NCI-H1092 treated with DMSO at 0.1 percent for 48 hours (cell line): ENCODE results near the gene XCL2.
"Not testable (repeated sequence)": the region's sequence is repeated elsewhere in the genome, so short reads cannot be mapped to it uniquely, and the experiment has no call there.

ENCODE experiments used
- DNase-seq: peaks from one replicate; lab custom pipeline; 2025; lab: John Stamatoyannopoulos, UW

The XCL2 gene

GRCh38 chr1:168556647-168557046 is 12.8 kb upstream of the XCL2 start:
- DNase-seq: no peak

DNA sequence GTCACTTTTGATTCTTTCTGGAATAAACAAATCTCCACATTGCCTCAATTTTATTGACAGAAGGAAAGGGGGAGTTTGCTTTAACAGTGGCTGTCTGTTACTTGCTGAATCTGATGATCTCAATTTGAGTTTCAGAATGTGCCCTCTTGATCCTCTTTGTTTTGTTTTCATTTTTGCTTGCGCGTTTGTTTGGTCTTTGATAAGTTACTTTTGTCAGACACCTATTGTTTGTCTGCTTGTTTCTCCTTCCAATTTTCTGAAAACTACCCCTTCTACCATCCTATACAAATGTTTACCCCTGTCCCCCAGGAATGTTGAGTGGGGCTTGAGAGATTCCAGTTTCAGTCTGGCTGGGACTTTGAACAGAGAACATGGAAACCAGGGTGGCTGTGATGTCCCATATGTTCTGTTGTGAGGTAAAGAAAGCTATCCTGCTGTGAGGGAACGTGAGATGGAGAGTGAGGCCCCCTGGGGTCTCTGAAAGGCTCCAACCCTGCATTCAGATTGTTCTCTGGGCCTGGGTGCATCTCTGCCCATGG is 11.8 kb upstream of the XCL2 start:
- DNase-seq: no peak

DNA sequence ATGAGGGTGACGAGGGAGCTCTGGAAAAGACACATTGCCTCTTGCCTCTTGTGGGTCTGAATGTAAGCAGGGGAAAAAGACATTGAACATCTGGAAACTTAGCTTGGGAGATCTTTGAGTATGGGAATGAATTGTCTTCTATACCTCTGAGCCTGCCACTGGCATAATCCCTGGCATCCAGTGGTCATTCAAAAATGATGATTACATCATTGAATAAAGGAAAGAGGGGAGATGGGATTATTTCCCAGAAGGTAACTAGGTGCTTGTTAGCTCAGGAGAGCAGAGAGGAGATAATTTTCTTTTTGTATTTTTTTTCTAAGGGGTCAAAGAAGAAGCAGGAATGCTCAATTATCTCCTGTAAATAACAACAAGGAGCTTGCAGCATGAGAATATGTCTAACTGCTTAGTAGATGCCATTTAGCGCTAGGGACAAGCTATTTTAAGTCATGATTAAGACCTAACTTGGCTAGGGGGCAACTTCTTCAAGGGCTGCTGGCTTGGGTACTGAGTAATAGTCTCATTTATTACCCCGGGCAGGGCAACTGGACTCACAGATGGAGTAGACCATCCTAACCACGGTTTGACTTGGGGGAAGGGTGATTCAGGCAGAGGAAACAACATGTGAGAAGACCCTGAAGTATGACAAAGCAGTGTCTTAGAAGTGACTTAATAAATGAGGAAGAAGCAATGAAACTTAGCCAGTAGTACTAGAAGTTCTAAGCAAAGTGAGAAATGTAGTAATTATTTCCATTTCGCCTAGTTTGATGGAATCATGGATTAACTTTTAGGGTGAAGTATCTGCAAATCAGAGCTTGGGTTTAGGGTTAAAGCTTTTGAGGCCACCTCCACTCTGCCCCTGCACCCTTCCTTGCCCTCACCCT is 11.0 kb upstream of the XCL2 start:
- no peak for DNase-seq

DNA sequence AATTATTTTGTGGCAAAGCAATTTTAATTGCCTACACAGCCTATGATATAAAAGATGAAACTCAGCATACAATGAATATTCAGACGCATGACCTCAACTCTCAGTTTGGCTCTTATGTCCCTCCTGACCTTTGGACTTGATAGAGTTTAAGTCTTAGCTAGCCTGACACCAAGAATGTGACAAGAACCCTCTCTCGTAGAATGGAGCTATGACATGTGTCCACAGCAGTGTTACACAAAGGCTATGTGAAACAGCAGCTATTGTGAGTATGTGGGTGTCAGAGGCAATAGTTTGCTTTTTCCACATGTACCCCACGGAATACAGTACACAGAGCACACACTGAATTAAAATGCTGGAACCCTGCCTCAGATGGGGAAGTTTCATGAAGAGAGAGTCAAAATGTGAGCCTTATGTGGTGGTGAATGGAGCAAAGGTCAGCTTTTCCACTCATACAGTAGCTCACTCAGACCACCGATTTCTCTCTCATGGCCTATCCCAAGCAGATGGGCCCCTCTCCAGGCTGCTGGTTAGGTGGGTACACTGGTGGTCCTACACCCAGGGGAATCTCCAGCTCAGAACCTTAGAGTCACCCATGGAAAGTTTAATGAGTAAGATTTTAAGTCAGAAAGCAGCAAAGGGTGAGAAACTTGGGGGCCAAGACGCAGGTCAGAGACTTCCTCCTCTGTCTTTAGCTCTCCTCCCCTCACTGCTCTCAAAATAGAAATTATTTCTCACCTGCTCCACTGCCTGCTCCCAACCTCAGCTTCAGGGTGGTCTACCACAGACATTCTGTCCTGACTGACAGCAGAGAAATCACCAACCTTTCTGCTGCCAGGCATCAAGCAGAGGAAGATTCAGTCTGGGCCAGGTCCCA is 10.1 kb upstream of the XCL2 start:
- DNase-seq: no peak

DNA sequence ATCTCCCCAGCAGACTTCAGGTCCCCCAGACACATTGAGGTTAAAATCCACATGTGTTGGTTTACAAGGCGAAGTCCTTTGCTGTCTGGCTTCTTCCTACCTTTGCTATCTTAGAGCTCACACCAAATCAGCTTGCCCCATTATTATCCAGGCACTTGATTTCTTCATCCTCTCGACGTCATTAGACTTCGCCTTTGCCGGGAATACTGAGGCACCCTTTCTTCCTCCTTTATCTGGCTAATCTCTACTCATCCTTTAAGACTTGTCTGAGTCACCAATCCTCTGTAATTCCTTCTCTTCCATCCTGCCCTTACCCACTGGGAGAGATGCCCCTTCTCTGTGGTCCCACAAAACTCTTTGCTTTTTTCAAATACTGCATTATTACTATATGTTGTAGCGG is 9.2 kb upstream of the XCL2 start:
- DNase-seq: no peak

GRCh38 chr1:168551688-168552087 is 7.9 kb upstream of the XCL2 start:
- DNase-seq: no peak

DNA sequence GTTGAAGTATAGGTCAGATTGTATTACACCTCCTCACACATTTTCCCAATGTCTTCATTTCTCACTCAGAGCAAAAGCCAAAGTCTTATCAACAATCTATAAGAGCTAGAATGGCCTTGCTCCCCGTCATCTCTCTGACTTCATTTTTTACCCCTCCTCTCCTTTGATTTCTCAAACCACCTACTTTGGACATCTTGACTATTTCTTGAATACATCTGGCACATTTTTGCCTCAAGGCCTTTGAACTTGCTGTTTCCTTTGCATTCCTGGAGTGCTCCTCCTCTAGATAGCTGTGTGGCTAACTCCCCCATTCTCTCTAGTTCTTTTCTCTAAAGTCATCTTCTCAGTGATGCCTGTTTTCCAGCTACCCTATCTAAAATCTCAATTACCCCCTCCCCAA is 7.2 kb upstream of the XCL2 start:
- no peak for DNase-seq

DNA sequence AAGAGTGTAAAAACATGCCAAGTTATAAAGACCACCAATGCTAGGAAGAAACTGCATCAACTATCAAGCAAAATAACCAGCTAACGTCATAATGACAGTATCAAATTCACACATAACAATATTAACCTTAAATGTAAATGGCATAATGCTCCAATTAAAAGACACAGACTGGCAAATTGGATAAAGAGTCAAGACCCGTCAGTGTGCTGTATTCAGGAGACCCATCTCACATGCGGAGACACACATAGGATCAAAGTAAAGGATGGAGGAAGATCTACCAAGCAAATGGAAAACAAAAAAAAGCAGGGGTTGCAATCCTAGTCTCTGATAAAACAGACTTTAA is 2.7 kb upstream of the XCL2 start:
- not testable (repeated sequence) for DNase-seq

DNA sequence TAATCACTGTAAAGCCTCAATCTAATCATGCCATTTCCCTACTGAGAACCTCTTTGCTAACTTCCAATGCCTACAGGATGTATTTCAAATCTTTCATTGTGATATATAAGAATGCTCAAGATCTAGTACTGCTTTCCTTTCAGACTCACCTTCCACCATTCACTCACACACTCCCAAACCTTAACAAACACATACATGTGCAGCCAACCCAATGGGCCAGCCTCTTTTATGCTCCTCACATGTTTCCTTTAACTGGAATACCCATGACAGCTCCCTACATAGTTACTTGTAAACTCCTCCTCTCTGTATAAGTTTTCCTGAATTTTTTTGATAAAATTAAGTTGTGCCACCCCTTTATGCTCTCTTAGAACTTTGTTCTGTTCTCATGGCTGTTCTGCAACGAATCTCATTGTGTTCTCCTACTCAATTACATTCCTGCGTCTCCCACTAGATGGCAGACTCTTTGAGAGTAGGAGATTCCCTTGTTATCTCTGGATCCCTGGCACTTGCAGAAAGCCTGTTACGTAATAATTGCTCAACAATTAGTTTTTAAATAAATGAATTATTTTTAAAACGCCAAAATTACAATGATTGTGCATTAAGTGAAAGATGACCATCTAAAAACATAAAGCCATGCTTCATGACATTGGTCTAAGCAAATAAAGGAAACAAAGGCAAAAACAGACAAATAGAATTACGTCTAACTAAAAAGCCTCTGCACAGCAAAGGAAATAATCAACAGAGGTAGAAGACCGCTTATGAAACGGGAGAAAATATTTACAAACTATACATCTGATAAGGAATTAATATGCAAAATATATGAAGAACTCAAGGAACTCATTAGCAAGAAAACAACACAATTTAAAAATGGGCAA is 2.1 kb upstream of the XCL2 start:
- peak; percentile 6 for DNase-seq

GRCh38 chr1:168542978-168543377 is 819 bp downstream of the XCL2 start:
- DNase-seq: not testable (repeated sequence)

DNA sequence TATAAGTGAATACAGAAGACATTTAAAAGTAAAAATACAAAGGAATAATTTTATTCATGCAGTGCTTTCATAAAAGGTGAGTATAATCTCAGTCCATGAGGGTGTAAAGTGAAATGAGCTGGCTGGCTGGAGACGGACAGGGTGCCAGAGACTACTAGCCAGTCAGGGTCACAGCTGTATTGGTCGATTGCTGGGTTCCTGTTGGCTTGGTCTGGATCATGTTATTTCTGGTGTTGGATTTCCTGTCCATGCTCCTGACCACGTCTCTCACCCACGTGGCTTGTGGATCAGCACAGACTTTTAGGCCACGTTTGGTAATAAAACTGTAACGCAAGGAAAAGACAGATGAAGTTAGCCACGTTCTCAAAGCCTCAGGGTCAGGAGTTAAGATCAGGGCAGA is 3.0 kb downstream of the XCL2 start:
- not testable (repeated sequence) for DNase-seq

DNA sequence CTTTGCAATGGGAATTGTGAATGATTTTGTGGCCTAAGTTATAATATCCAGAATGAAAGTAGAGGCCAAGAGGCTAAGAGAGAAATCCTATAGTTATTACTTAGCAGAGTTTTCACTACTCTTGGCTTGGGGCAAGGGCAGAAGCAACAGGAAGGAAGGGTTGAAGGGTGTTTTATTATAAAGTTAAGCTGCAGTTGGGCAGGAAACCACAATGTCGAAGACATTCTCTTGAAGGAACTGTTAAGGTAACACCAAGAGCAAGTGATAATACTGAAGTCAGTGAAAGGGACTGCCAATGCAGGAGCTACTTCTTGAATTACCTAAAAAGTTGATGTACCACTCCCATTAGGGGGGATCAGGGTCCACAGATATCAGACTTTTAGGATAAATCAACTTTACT is 8.3 kb downstream of the XCL2 start:
- DNase-seq: no peak

DNA sequence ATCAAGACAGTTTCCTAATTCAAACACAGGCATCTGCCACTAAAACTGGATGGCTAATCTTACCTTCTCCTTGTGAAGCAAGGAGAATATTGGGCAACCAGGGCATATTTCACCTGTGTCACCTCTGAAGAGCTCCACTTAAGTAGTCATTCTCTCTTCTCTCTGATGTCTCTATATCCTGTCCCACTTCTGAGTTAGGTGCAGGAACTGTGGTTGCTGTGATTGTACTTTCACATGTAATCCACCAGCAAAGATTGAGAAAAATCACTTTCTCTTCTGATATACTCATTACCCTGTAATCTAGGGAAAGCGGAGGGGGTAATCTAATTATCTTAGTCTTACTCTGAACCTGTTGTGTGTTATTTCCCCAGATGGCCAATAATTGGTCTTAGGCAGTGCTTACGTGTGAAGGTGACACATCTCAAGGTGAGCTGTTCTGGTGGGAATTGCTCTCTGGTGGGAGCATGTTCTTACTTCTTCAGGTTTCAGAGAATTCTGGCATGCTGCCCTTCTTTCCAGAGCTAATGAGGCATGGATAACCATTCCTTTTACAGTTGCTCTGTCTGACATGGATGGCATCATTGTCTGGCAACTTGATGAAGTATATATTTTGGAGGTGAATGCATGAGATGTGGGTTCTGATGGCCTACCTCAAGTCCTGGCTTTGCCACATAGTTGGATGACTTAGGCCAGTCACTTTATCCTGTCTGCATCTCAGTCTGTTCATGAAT is 12.0 kb downstream of the XCL2 start:
- DNase-seq: no peak

- no peak for DNase-seq
These were observed 14.3 kb downstream of the XCL2 start for GRCh38 chr1:168529518-168529917.

DNA sequence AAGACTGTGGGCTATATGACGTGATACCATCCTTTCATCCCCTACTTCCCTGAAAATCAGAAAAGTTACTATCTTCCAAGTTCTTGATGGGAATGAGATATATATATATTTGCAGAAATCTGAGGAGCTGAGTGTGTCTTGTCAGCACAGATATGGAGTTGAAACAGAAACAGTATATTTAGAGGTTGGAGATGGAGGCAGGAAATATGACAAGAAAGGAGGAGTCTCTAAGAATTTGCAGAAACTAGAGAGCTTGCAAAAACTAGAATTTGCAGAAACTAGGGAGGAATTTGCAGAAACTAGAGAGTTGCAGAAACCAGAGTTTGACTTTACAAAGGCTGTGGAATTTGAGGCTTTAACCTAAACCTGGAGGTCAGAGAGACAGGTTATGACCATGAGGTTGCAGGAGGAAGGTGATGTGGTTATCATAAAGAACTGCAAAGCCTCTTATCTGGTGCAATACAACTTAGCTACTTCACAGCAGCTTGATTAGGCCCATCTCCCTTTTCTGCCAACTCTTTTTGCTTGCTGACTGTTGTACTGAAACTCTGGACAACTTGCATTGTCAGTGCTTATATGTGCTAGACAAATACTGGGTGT is 22.3 kb downstream of the XCL2 start:
- no peak for DNase-seq

DNA sequence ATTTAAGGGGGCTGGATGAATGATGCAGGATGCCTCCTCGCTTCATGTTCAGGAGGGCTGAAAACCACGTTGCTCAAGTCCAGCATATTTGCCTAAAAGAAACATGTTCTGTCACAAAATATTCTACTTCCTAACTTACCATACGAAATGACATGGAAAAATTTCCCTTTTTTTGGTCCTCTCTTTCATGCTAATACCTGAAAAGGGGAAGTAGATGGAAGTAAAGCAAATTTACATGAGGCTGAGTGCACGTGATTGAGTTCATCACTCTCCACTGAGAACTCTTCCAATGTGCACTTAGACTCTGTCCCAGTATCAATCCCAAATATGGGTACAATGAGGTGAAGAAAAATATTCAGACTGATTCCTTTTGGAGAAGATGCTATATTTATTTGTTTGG is 23.0 kb downstream of the XCL2 start:
- DNase-seq: no peak

DNA sequence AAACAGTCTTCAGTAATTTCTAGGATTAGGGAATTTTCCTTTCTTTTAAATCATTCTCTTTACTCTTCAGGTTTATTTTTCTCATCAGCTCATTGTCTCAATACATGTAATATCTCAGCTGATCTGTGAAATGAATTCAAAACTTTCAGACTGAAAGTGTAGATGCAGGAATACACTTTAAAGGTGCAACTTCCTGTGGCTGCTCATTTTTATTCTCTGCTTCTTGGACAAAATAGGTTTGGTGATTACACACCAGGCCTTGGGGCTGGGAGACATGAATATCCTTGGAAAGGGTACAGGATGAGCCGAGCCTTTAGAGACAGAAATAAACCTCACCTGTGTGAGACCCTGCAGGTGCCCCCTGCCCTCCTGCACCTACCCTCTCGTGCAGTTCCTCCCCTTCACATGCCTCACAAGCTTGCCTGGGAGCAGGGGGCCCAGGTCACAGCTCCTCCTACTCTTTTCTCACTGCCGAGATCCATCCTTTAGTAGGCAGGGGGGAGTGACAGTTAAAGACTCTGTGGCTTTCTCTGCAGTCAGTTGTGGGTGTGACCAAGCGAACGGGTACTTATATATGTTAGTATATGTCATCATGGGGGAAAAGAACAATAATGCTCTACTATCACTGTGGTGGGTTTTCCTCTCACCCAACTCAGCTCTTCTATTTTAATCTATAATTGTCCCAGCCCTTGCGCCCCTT is 23.6 kb downstream of the XCL2 start:
- DNase-seq: no peak

GRCh38 chr1:168518813-168519212 is 25.0 kb downstream of the XCL2 start:
- DNase-seq: no peak

- DNase-seq: no peak
These were observed 25.6 kb downstream of the XCL2 start for GRCh38 chr1:168518201-168518689.

DNA sequence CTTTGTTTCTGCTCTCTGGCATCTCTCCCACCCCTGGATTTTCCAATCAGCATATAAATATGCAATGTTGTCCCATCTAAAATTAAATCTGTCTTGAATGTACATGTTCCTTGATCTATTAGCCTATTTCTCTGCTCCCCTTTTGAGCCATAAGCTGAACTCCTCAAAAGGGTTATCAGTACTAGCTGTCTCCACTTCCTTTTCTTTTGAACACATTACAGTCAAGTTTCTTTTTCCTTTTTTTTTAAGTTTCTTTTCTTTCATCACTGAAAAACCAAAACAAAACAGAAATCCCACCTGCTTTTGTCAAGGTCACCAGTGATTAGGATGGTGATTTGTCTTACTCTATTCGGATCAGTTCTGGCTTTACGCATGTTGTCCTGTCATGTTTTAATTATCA is 29.3 kb downstream of the XCL2 start:
- DNase-seq: no peak
